HEK293 (cell line): ENCODE measurements around the gene NRROS.

Experiments
- CTCF ChIA-PET: fragments of 350-600 bp; formaldehyde crosslinking; extraction: SDS; loops from one replicate; lab custom pipeline; 2021; ENCODE audit warnings: antibody characterized with exemption; lab: Yijun Ruan, JAX
- POLR2A ChIA-PET: fragments of 300-600 bp; formaldehyde crosslinking; extraction: SDS; loops from one replicate; lab custom pipeline; 2020; ENCODE audit warnings: antibody characterized with exemption, inconsistent platforms; lab: Yijun Ruan, JAX
- H3K27ac ChIP-seq: fragments of 200-500 bp; sonication (Bioruptor generic); 2 replicates; pipeline ENCODE4 v1.5.1; 2014; ENCODE audit warnings: low read depth, low read length, control low read depth, inconsistent platforms; ENCODE audit errors: extremely low read depth
- H3K36me3 ChIP-seq, 2 experiments: fragments of 200-500 bp in 1 of 2; sonication (Bioruptor generic) in 1 of 2; 1 replicate in 1 of 2; 2 replicates in 1 of 2; pipeline ENCODE4 v1.5.1; 2014 to 2017; ENCODE audit warnings: inconsistent platforms in 2 of 2, low read length in 2 of 2; ENCODE audit not compliant: control insufficient read depth in 2 of 2, insufficient read depth in 1 of 2
- H3K4me1 ChIP-seq: fragments of 200-500 bp; sonication (Bioruptor generic); 2 replicates; pipeline ENCODE4 v1.5.1; 2014; ENCODE audit warnings: mild to moderate bottlenecking, low read length, inconsistent platforms; ENCODE audit not compliant: control insufficient read depth, insufficient read depth
- H3K4me3 ChIP-seq: 2 replicates; pipeline ENCODE4 v1.5.1; 2011; ENCODE audit warnings: low read depth, mild to moderate bottlenecking, control low read depth, low read length, moderate library complexity
- H3K9me3 ChIP-seq: fragments of 200-500 bp; sonication (Bioruptor generic); 2 replicates; pipeline ENCODE4 v1.5.1; 2014; ENCODE audit warnings: low read depth, low read length, inconsistent platforms; ENCODE audit not compliant: control insufficient read depth, insufficient read depth
- BCL11B ChIP-seq: fragments of 450-650 bp; formaldehyde crosslinking; IDR thresholded peaks from 2 replicates; pipeline ENCODE4 v1.5.1; 2016; ENCODE audit warnings: low read depth, missing biosample characterization, missing genetic modification characterization
- GLI4 ChIP-seq: fragments of 450-650 bp; formaldehyde crosslinking; IDR thresholded peaks from 2 replicates; pipeline ENCODE4 v1.5.1; 2016; ENCODE audit warnings: missing biosample characterization, missing genetic modification characterization
- GLIS1 ChIP-seq: fragments of 450-650 bp; formaldehyde crosslinking; IDR thresholded peaks from 2 replicates; pipeline ENCODE4 v1.5.1; 2016; ENCODE audit warnings: missing biosample characterization, missing genetic modification characterization
- HOXD13 ChIP-seq: sonication (generic); formaldehyde crosslinking; IDR thresholded peaks from 2 replicates; pipeline ENCODE4 v1.8.0; 2022; ENCODE audit warnings: missing genetic modification reagents, borderline replicate concordance
- IKZF3 ChIP-seq: fragments of 450-650 bp; IDR thresholded peaks from 2 replicates; pipeline ENCODE4 v1.5.0; 2018; ENCODE audit warnings: missing biosample characterization, mild to moderate bottlenecking, missing genetic modification characterization, moderate library complexity
- SP3 ChIP-seq: fragments of 450-650 bp; formaldehyde crosslinking; IDR thresholded peaks from 2 replicates; pipeline ENCODE4 v1.5.1; 2016; ENCODE audit warnings: missing biosample characterization, missing genetic modification characterization
- ZFP69B ChIP-seq: fragments of 450-650 bp; formaldehyde crosslinking; IDR thresholded peaks from 2 replicates; pipeline ENCODE4 v1.5.1; 2016; ENCODE audit warnings: missing biosample characterization, missing genetic modification characterization
- ZNF132 ChIP-seq: fragments of 450-650 bp; formaldehyde crosslinking; IDR thresholded peaks from 2 replicates; pipeline ENCODE4 v1.5.1; 2017; ENCODE audit warnings: missing biosample characterization, missing genetic modification characterization, borderline replicate concordance
- ZNF133 ChIP-seq: fragments of 450-650 bp; formaldehyde crosslinking; IDR thresholded peaks from 2 replicates; pipeline ENCODE4 v1.5.1; 2016; ENCODE audit warnings: missing biosample characterization, missing genetic modification characterization
- ZNF140 ChIP-seq: fragments of 450-650 bp; formaldehyde crosslinking; IDR thresholded peaks from 2 replicates; pipeline ENCODE4 v1.5.1; 2016; ENCODE audit warnings: missing biosample characterization, missing genetic modification characterization
- ZNF146 ChIP-seq: fragments of 450-650 bp; formaldehyde crosslinking; IDR thresholded peaks from 2 replicates; pipeline ENCODE4 v1.5.1; 2016; ENCODE audit warnings: missing biosample characterization, missing genetic modification characterization
- ZNF175 ChIP-seq: fragments of 450-650 bp; formaldehyde crosslinking; IDR thresholded peaks from 2 replicates; pipeline ENCODE4 v1.5.1; 2016; ENCODE audit warnings: missing biosample characterization, missing genetic modification characterization
- ZNF266 ChIP-seq: fragments of 450-650 bp; formaldehyde crosslinking; IDR thresholded peaks from 2 replicates; pipeline ENCODE4 v1.5.1; 2016; ENCODE audit warnings: missing biosample characterization, missing genetic modification characterization, low read depth
- ZNF274 ChIP-seq, 2 experiments: fragments of 200-500 bp in 1 of 2; fragments of 450-650 bp in 1 of 2; sonication (Bioruptor generic) in 1 of 2; formaldehyde crosslinking in 1 of 2; IDR thresholded peaks; 2 replicates each; pipeline versions ENCODE4 v1.5.1 to v1.6.1; 2014 to 2016; ENCODE audit warnings: borderline replicate concordance in 1 of 2, inconsistent platforms in 1 of 2, low read length in 1 of 2, missing biosample characterization in 1 of 2, missing genetic modification characterization in 1 of 2
- ZNF302 ChIP-seq: fragments of 450-650 bp; formaldehyde crosslinking; IDR thresholded peaks from 2 replicates; pipeline ENCODE4 v1.5.1; 2016; ENCODE audit warnings: missing biosample characterization, missing genetic modification characterization, low read depth
- ZNF473 ChIP-seq: fragments of 450-650 bp; formaldehyde crosslinking; IDR thresholded peaks from 2 replicates; pipeline ENCODE4 v1.5.1; 2017; ENCODE audit warnings: missing biosample characterization, missing genetic modification characterization
- ZNF549 ChIP-seq: fragments of 450-650 bp; IDR thresholded peaks from 2 replicates; pipeline ENCODE4 v1.5.1; 2018; ENCODE audit warnings: missing biosample characterization, missing genetic modification characterization, mild to moderate bottlenecking, inconsistent platforms, moderate library complexity
- ZNF555 ChIP-seq: fragments of 450-650 bp; formaldehyde crosslinking; conservative IDR thresholded peaks from 2 replicates; pipeline ENCODE4 v1.5.1; 2017; ENCODE audit warnings: missing biosample characterization, mild to moderate bottlenecking, missing genetic modification characterization, inconsistent platforms
- ZNF626 ChIP-seq: fragments of 450-650 bp; sonication (Bioruptor Pico); formaldehyde crosslinking; IDR thresholded peaks from 2 replicates; pipeline ENCODE4 v1.5.1; 2018; ENCODE audit warnings: missing biosample characterization, missing genetic modification characterization, inconsistent platforms
- ZNF785 ChIP-seq: fragments of 450-650 bp; formaldehyde crosslinking; IDR thresholded peaks from 2 replicates; pipeline ENCODE4 v1.5.1; 2016; ENCODE audit warnings: missing biosample characterization, missing genetic modification characterization
- ZNF830 ChIP-seq: fragments of 450-650 bp; IDR thresholded peaks from 2 replicates; pipeline ENCODE4 v1.5.0; 2018; ENCODE audit warnings: missing biosample characterization, missing genetic modification characterization, low read depth, mild to moderate bottlenecking, moderate library complexity
- ZNF843 ChIP-seq: fragments of 450-650 bp; formaldehyde crosslinking; IDR thresholded peaks from 2 replicates; pipeline ENCODE4 v1.5.1; 2016; ENCODE audit warnings: missing biosample characterization, missing genetic modification characterization
- ZXDB ChIP-seq: fragments of 450-650 bp; formaldehyde crosslinking; IDR thresholded peaks from 2 replicates; pipeline ENCODE4 v1.5.1; 2016; ENCODE audit warnings: missing biosample characterization, missing genetic modification characterization
- TF ChIP-seq, protein P1 (sequence below): fragments of 450-650 bp; formaldehyde crosslinking; optimal IDR thresholded peaks from 2 replicates; pipeline ENCODE3; 2016; ENCODE audit warnings: missing biosample characterization, mild to moderate bottlenecking, missing genetic modification characterization
- TF ChIP-seq, protein P2 (sequence below): fragments of 450-650 bp; formaldehyde crosslinking; conservative IDR thresholded peaks from 2 replicates; pipeline ENCODE4 v1.5.1; 2016; ENCODE audit warnings: low read depth, missing biosample characterization, missing genetic modification characterization
- TF ChIP-seq, protein P3 (sequence below): fragments of 450-650 bp; formaldehyde crosslinking; IDR thresholded peaks from 2 replicates; pipeline ENCODE4 v1.5.1; 2016; ENCODE audit warnings: missing biosample characterization, missing genetic modification characterization

Gene NRROS

DNA sequence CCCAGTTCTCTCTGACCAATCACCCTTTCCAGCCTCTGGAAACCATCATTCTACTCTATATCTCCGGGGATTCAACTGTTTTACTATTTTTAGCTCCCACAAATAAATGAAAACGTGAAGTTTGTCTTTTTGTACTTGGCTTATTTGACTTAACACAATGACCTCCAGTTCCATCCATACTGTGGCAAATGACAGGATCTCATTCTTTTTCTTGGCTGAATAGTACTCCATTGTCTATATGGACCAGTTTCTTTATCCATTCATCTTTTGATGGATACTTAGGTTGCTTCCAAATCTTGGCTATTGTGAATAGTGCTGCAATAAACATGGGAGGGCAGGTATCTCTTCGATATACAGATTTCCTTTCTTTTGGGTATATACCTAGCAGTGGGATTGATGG lies 34.1 kb downstream of the NRROS start:
- H3K27ac ChIP-seq = no peak overlapping the region
- TF ChIP-seq ZNF146 (tag by site-specific recombination) (peak; percentile 99), ZNF473 (no peak)
- H3K4me1 ChIP-seq = no peaks in the 10 kb centered on the region
- no peak overlapping the region for H3K4me3 ChIP-seq
- no peaks in the 10 kb centered on the region for H3K36me3 ChIP-seq
- ChIA-PET POLR2A (no interaction called here), CTCF (no interaction called here)
- H3K9me3 ChIP-seq = no peaks in the 10 kb centered on the region

DNA sequence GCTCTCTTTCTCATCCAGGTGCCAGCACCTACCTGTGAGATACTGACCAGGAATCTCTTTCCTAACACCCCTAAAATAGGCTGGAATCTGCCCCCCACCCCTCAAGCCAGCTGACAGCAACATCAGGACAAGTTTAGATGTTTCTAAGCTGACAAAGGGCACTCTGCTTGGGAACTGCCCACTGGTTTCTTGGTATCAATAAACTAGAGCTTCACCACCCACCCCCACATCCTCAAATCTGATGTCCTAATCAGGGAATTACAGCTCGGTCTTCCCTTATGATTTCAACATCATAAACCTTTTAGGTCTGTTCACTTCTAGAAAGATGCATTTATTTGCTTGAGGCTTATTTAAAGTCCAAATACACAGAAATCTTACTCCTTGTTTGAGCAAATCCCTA lies 37.9 kb downstream of the NRROS start:
- Histone ChIP-seq H3K27ac (no peak overlapping the region), H3K4me3 (no peak overlapping the region), H3K4me1 (no peaks in the 10 kb centered on the region), H3K9me3 (no peaks in the 10 kb centered on the region), H3K36me3 (no peaks in the 10 kb centered on the region)
- CTCF ChIA-PET = interaction anchor here (1.0 to 1.5 kb wide), 4 partner anchors 8 to 71 kb away, joined by 3 to 8 read pairs (median 4); no protein-coding TSS in a partner anchor
- POLR2A ChIA-PET = no interaction called here
- TF ChIP-seq ZNF830 (tag by site-specific recombination) (no peak), ZNF133 (tag by site-specific recombination) (no peak), ZNF302 (tag by site-specific recombination) (no peak), GLIS1 (tag by site-specific recombination) (no peak), BCL11B (tag by site-specific recombination) (no peak), SP3 (no peak), ZNF626 (no peak), HOXD13 (no peak), ZFP69B (no peak), ZNF274 (IDR thresholded peaks at IDR 0.05; ENCODE audit: low read length) (no peak), ZNF274 (tag by site-specific recombination; IDR thresholded peaks at IDR 0.05; ENCODE audit: borderline replicate concordance) (no peak), ZNF266 (tag by site-specific recombination) (no peak), ZNF549 (tag by site-specific recombination) (no peak), ZNF140 (tag by site-specific recombination) (no peak)
- TF ChIP-seq, protein P1, sequence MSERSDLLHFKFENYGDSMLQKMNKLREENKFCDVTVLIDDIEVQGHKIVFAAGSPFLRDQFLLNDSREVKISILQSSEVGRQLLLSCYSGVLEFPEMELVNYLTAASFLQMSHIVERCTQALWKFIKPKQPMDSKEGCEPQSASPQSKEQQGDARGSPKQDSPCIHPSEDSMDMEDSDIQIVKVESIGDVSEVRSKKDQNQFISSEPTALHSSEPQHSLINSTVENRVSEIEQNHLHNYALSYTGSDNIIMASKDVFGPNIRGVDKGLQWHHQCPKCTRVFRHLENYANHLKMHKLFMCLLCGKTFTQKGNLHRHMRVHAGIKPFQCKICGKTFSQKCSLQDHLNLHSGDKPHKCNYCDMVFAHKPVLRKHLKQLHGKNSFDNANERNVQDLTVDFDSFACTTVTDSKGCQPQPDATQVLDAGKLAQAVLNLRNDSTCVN (tag by site-specific recombination) = no peak
- TF ChIP-seq, protein P2, sequence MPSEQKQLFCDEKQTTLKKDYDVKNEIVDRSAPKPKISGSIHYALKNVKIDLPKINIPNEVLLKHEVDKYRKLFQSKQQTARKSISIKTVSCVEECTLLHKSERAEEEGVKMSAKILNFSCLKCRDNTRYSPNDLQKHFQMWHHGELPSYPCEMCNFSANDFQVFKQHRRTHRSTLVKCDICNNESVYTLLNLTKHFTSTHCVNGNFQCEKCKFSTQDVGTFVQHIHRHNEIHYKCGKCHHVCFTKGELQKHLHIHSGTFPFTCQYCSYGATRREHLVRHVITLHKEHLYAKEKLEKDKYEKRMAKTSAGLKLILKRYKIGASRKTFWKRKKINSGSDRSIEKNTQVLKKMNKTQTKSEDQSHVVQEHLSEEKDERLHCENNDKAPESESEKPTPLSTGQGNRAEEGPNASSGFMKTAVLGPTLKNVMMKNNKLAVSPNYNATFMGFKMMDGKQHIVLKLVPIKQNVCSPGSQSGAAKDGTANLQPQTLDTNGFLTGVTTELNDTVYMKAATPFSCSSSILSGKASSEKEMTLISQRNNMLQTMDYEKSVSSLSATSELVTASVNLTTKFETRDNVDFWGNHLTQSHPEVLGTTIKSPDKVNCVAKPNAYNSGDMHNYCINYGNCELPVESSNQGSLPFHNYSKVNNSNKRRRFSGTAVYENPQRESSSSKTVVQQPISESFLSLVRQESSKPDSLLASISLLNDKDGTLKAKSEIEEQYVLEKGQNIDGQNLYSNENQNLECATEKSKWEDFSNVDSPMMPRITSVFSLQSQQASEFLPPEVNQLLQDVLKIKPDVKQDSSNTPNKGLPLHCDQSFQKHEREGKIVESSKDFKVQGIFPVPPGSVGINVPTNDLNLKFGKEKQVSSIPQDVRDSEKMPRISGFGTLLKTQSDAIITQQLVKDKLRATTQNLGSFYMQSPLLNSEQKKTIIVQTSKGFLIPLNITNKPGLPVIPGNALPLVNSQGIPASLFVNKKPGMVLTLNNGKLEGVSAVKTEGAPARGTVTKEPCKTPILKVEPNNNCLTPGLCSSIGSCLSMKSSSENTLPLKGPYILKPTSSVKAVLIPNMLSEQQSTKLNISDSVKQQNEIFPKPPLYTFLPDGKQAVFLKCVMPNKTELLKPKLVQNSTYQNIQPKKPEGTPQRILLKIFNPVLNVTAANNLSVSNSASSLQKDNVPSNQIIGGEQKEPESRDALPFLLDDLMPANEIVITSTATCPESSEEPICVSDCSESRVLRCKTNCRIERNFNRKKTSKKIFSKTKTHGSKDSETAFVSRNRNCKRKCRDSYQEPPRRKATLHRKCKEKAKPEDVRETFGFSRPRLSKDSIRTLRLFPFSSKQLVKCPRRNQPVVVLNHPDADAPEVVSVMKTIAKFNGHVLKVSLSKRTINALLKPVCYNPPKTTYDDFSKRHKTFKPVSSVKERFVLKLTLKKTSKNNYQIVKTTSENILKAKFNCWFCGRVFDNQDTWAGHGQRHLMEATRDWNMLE (tag by site-specific recombination) = no peak

DNA sequence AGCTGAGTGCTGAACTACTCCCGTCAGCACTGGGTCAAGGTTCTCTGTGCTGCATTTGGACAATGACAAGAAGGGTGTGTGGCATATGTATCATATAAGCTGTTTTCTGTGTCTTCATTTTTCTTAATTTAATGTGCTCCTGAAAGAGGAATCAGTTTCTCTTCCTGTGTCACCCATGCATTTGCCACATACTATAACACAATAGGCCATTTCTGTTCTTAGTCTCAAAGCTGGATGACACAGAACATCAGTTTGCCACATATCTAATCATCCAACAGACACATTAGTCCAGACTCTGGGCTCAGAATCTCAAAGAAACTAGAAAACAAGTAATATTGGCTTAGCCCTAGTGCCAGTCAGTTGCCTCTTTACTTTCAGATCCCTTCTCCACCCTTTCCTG lies 38.4 kb downstream of the NRROS start:
- ChIA-PET CTCF (interaction anchor here (1.0 to 1.5 kb wide), 2 partner anchors 46 to 68 kb away, joined by 3 to 8 read pairs; no protein-coding TSS in a partner anchor), POLR2A (no interaction called here)
- Histone ChIP-seq H3K9me3 (no peaks in the 10 kb centered on the region), H3K4me3 (no peak overlapping the region), H3K36me3 (no peaks in the 10 kb centered on the region), H3K27ac (no peak overlapping the region), H3K4me1 (no peaks in the 10 kb centered on the region)
- TF ChIP-seq ZNF843 (tag by site-specific recombination) (no peak), ZNF175 (no peak), ZXDB (tag by site-specific recombination) (no peak), ZNF785 (tag by site-specific recombination) (no peak), IKZF3 (tag by site-specific recombination) (no peak), ZNF132 (tag by site-specific recombination) (no peak), ZNF555 (tag by site-specific recombination) (no peak), GLI4 (no peak)
- TF ChIP-seq, protein P3, sequence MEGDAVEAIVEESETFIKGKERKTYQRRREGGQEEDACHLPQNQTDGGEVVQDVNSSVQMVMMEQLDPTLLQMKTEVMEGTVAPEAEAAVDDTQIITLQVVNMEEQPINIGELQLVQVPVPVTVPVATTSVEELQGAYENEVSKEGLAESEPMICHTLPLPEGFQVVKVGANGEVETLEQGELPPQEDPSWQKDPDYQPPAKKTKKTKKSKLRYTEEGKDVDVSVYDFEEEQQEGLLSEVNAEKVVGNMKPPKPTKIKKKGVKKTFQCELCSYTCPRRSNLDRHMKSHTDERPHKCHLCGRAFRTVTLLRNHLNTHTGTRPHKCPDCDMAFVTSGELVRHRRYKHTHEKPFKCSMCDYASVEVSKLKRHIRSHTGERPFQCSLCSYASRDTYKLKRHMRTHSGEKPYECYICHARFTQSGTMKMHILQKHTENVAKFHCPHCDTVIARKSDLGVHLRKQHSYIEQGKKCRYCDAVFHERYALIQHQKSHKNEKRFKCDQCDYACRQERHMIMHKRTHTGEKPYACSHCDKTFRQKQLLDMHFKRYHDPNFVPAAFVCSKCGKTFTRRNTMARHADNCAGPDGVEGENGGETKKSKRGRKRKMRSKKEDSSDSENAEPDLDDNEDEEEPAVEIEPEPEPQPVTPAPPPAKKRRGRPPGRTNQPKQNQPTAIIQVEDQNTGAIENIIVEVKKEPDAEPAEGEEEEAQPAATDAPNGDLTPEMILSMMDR (tag by site-specific recombination) = no peak
